Astrocyte of the spinal cord (primary cell): Measurements from ENCODE around the gene GPA33.

Experiments
- DNase-seq: peaks from one replicate; pipeline ENCODE4 v3.0.0; 2011; ENCODE audit warnings: low read depth, low spot score
- H3K4me3 ChIP-seq: 2 replicates; pipeline ENCODE4 v1.5.1; 2011; ENCODE audit warnings: low read depth, mild to moderate bottlenecking, low read length, moderate library complexity
- in situ Hi-C: cut with HindIII; loops from 2 replicates; pipeline ENCODE4 v1.10.0; 2017; ENCODE audit warnings: low sequenced_read_pairs
- TF ChIP-seq, protein P1 (sequence below): IDR thresholded peaks from 2 replicates; pipeline ENCODE4 v1.5.1; 2012; ENCODE audit warnings: low read depth, mild to moderate bottlenecking, low read length, inconsistent platforms

The GPA33 gene

DNA sequence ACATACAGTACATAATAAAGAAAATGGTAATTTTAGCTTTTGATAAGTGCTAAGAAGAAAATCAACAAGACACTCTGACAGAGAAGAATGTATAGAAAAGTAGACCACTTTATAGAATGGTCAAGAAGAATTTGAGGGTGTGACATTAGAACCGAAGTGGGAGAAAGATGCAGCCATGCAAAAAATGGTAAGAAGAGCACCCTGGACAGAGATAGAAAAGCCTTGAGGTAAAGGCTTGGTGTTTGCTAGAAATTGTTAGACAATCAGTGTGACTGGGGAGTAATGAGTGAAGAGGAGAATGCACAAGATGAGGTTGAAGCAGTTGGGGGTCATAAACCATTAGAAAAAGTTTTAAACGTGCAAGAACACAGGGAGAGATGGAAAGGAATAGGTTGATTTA, 77.6 kb downstream of the GPA33 start:
- TF ChIP-seq, protein P1, sequence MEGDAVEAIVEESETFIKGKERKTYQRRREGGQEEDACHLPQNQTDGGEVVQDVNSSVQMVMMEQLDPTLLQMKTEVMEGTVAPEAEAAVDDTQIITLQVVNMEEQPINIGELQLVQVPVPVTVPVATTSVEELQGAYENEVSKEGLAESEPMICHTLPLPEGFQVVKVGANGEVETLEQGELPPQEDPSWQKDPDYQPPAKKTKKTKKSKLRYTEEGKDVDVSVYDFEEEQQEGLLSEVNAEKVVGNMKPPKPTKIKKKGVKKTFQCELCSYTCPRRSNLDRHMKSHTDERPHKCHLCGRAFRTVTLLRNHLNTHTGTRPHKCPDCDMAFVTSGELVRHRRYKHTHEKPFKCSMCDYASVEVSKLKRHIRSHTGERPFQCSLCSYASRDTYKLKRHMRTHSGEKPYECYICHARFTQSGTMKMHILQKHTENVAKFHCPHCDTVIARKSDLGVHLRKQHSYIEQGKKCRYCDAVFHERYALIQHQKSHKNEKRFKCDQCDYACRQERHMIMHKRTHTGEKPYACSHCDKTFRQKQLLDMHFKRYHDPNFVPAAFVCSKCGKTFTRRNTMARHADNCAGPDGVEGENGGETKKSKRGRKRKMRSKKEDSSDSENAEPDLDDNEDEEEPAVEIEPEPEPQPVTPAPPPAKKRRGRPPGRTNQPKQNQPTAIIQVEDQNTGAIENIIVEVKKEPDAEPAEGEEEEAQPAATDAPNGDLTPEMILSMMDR: no peak
- in situ Hi-C loops: no loop called here
- no peak for DNase-seq
- H3K4me3 ChIP-seq: no peak overlapping the region

DNA sequence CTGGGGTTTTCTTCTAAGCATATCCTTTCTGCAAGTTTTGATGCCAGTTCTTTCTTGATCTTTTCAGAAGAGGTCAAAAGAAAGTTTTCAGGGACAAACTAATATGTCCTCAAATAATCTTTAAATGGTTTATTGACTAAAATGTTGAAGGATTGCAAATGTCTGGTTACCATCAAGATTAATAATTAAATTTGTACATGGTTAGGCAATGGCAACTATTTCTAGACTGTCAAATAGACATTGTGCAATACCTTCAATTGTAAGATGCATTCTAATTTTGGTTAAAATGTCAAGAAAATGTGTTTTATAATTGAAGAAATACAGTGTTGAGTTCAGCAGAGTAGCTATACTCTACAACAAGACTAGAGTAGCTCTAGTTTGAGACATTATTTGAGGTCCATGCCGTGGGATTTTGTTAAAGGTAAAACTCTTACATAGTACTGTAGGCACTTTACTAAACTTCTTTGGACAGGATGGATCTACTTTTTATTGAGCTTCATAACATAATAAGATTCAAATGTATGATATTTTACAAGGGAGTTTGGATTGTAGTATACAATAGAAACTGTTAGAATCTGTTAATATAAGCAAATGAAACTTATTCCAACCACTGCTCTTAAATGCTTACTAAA, 78.5 kb downstream of the GPA33 start:
- H3K4me3 ChIP-seq: no peak overlapping the region
- TF ChIP-seq, protein P1: no peak
- DNase-seq: no peak
- in situ Hi-C loops: no loop called here

DNA sequence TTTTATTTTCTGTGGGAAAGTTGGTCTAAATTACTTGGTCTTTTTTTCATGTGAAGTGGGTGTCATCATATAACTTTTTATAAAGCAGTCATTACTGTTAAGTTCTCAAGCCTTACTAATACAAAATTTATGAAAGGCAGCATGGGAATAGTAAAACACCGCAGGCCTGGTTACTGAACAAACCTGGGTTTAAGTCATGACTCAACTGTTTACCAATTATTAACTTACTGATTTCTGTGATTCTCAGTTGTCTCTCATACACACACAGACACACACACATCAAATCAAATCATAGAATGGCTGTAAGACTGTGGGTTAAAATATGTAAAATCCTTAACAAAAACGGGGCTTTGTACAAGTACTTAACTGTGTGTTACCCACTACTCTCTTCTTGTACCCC, 86.5 kb downstream of the GPA33 start:
- no peak overlapping the region for H3K4me3 ChIP-seq
- DNase-seq: no peak
- TF ChIP-seq, protein P1: no peak
- in situ Hi-C loops: no loop called here
